Cardiac fibroblast (primary cell): ENCODE measurements around the gene CCNA1.
A peak's percentile ranks its signal among the peaks of the same experiment; 100 is the strongest.

Experiments
- DNase-seq, 2 donors: peaks; one replicate each; pipeline versions ENCODE4 v3.0.0 to v3.0.0-alpha.2; 2010; ENCODE audit warnings: low read depth in 2 of 2
- H3K4me3 ChIP-seq, 2 donors: replicated peaks in 1 of 2; 1 replicate in 1 of 2; 2 replicates in 1 of 2; pipeline ENCODE4 v1.5.1; 2011; ENCODE audit warnings: low read depth in 2 of 2, low read length in 2 of 2, mild to moderate bottlenecking in 2 of 2, moderate library complexity in 1 of 2
- CTCF ChIP-seq: IDR thresholded peaks from one replicate; pipeline ENCODE4 v1.5.1; 2011; ENCODE audit warnings: low read depth, mild to moderate bottlenecking, low read length, inconsistent platforms

Gene CCNA1

GRCh38 chr13:36417331-36417730 is 15.0 kb upstream of the CCNA1 start:
- TF ChIP-seq CTCF = no peak
- no peak overlapping the region for H3K4me3 ChIP-seq
- no peak for DNase-seq

DNA sequence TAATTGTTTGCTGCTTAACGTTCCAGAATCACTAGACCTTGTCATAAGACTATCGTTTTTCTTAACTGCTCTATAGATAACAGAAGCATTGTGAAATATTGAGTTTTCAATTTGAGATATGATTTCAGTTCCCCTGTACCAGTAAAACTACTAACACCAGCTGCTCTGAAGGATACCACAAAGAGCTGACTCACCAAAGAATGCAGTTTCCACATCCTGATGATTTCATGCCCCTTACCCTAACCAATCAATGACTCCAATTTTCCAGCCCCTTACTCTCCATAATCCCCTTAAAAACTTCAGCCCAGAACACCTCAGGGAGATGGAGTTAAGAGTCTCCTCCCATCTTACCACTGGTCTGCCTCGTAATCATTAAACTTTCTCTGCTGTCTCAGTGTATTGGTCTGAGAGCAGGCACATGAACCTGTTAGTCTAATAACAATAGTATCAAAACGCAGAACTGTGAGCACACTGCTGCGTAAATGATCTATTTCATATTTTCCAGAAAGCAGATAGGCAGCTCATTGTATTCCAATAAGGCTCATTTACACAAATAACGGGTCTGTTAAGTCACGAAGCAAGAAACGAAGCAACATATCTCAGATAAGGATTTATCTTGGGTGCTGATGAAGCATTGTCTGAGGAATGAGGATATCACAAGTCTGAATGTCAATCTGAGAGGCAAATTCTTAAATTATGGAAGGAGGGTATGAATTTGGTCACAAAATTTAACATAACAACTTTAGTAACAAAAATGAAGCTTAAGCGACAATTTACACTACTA is 14.1 kb upstream of the CCNA1 start:
- TF ChIP-seq CTCF = no peak
- peak overlapping the region in 1 of 2 donors; percentile 4 for H3K4me3 ChIP-seq
- peak; percentile 53 to 75 for DNase-seq

GRCh38 chr13:36420437-36420891 is 11.8 kb upstream of the CCNA1 start:
- TF ChIP-seq CTCF = peak; percentile 93
- peak; percentile 81 to 89 for DNase-seq
- no peak overlapping the region for H3K4me3 ChIP-seq

- DNase-seq = peak in 1 of 2 donors; percentile 92
- no peak overlapping the region for H3K4me3 ChIP-seq
- no peak for TF ChIP-seq CTCF
Observed at GRCh38 chr13:36421447-36421846, 10.8 kb upstream of the CCNA1 start.

- no peak overlapping the region for H3K4me3 ChIP-seq
- TF ChIP-seq CTCF = no peak
- peak; percentile 21 to 83 for DNase-seq
Observed at GRCh38 chr13:36428086-36428485, 4.2 kb upstream of the CCNA1 start.

GRCh38 chr13:36430247-36431203 is 1.8 kb upstream of the CCNA1 start:
- DNase-seq = peak in 1 of 2 donors; percentile 65
- no peak for TF ChIP-seq CTCF
- peak overlapping the region; percentile 9 to 63 for H3K4me3 ChIP-seq
